ENCODE results near the gene ZBTB20.

- TF ChIP-seq POLR2AphosphoS5 (IDR thresholded peaks at IDR 0.05) (no peak), CTCF (IDR thresholded peaks at IDR 0.05) (no peak)
These were observed 757.9 kb downstream of the ZBTB20 start for GRCh38 chr3:114389156-114389555.
